ENCODE data around the gene TMEM244.

DNA sequence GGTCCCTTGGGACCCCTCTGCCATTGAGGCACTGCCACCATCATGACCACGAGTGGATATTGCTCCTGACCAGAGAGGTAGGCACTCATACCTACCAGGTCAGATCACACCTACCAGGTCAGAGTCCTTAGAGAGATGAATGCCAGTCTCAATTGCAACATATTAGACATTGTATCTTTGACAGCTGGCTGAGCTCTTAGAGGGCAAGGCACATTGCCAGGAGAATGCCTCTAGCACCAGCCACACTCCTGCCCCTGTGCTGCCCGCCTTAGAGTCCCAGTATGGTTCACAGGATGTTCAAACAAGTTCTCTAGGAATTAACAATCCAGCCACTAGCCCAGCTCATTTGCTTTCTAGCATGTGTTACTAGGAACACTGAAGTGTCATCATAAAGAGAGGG is 65.9 kb downstream of the TMEM244 start:
- TF ChIP-seq ZNF384 (IDR thresholded peaks at IDR 0.05), result no peak
- no peak for TF ChIP-seq BHLHE40 (IDR thresholded peaks at IDR 0.05; ENCODE audit: borderline replicate concordance)
- no peak for TF ChIP-seq SP1 (IDR thresholded peaks at IDR 0.05)
- no peak for TF ChIP-seq FOXM1 (IDR thresholded peaks at IDR 0.05; ENCODE audit: borderline replicate concordance)
- TF ChIP-seq NFRKB (IDR thresholded peaks at IDR 0.05), result no peak

All from HEK293T (cell line).